Upper lobe of left lung (tissue), 4 donors: Measurements from ENCODE around the gene SPAG16.

Experiments
- CTCF ChIP-seq, 6 experiments: fragments of 450-650 bp in 4 of 6; fragments of 200-600 bp in 2 of 6; sonication (generic) in 2 of 6; IDR thresholded peaks; one replicate each; pipeline ENCODE4 v1.5.1; 2016 to 2019; ENCODE audit warnings: antibody characterized with exemption in 6 of 6
- POLR2A ChIP-seq, 4 donors: fragments of 450-650 bp; IDR thresholded peaks; one replicate each; pipeline ENCODE4 v1.5.1; 2016 to 2017; ENCODE audit warnings: antibody characterized with exemption in 4 of 4, mild to moderate bottlenecking in 2 of 4
- POLR2AphosphoS5 ChIP-seq, 2 donors: sonication (generic); formaldehyde crosslinking; IDR thresholded peaks; one replicate each; pipeline ENCODE4 v1.5.1; 2017; ENCODE audit warnings: antibody characterized with exemption in 2 of 2

GRCh38 chr2:213500881-213501280, 216.6 kb downstream of the SPAG16 start:
- TF ChIP-seq POLR2AphosphoS5 (IDR thresholded peaks at IDR 0.05) (no peak), POLR2A (IDR thresholded peaks at IDR 0.05) (no peak), CTCF (IDR thresholded peaks at IDR 0.05) (no peak)
